ENCODE results near the gene MBP.

The MBP gene

GRCh38 chr18:77047803-77048419 is 84.7 kb downstream of the MBP start:
- DNase-seq (ENCODE audit: low spot score): no peak

- no peak for DNase-seq (ENCODE audit: low spot score)
Measured at GRCh38 chr18:77046994-77047393, 85.6 kb downstream of the MBP start.

- DNase-seq (ENCODE audit: low spot score): no peak
Measured at GRCh38 chr18:77046409-77046808, 86.2 kb downstream of the MBP start.

- DNase-seq (ENCODE audit: low spot score): no peak
Measured at GRCh38 chr18:77045677-77046076, 86.9 kb downstream of the MBP start.

- DNase-seq (ENCODE audit: low spot score): no peak
Measured at GRCh38 chr18:77044866-77045664, 87.5 kb downstream of the MBP start.

- no peak for DNase-seq (ENCODE audit: low spot score)
Measured at GRCh38 chr18:77043541-77044280, 88.9 kb downstream of the MBP start.

GRCh38 chr18:77042583-77042982 is 90.0 kb downstream of the MBP start:
- no peak for DNase-seq (ENCODE audit: low spot score)

- DNase-seq (ENCODE audit: low spot score): no peak
Measured at GRCh38 chr18:77039196-77040130, 93.1 kb downstream of the MBP start.

GRCh38 chr18:77038182-77038858 is 94.3 kb downstream of the MBP start:
- no peak for DNase-seq (ENCODE audit: low spot score)

- no peak for DNase-seq (ENCODE audit: low spot score)
Measured at GRCh38 chr18:77037567-77037966, 95.0 kb downstream of the MBP start.

GRCh38 chr18:77035380-77036187 is 97.0 kb downstream of the MBP start:
- DNase-seq (ENCODE audit: low spot score): peak; percentile 50

GRCh38 chr18:77033575-77033974 is 99.0 kb downstream of the MBP start:
- DNase-seq (ENCODE audit: low spot score): no peak

- no peak for DNase-seq (ENCODE audit: low spot score)
Measured at GRCh38 chr18:77032181-77032701, 100.3 kb downstream of the MBP start.

GRCh38 chr18:77031662-77032061 is 100.9 kb downstream of the MBP start:
- DNase-seq (ENCODE audit: low spot score): no peak

- DNase-seq (ENCODE audit: low spot score): no peak
Measured at GRCh38 chr18:77030201-77030600, 102.4 kb downstream of the MBP start.

GRCh38 chr18:77025831-77026363 is 106.7 kb downstream of the MBP start:
- DNase-seq (ENCODE audit: low spot score): no peak

- DNase-seq (ENCODE audit: low spot score): no peak
Measured at GRCh38 chr18:77025123-77025522, 107.5 kb downstream of the MBP start.

- DNase-seq (ENCODE audit: low spot score): no peak
Measured at GRCh38 chr18:77024476-77024875, 108.1 kb downstream of the MBP start.

GRCh38 chr18:77023102-77023782 is 109.3 kb downstream of the MBP start:
- no peak for DNase-seq (ENCODE audit: low spot score)
